ENCODE results near the gene AVPR2.

AVPR2 gene

GRCh38 chrX:153938226-153938786, 33.8 kb downstream of the AVPR2 start:
- Histone ChIP-seq H3K36me3 (ENCODE audit: low read depth) (peaks cover 6% of the 10 kb centered on the region), H3K9me3 (ENCODE audit: severe bottlenecking) (no peaks in the 10 kb centered on the region), H3K27me3 (ENCODE audit: insufficient read depth, poor library complexity, severe bottlenecking) (no peaks in the 10 kb centered on the region), H3K4me1 (ENCODE audit: insufficient read depth, poor library complexity, severe bottlenecking) (no peaks in the 10 kb centered on the region), H3K27ac (ENCODE audit: poor library complexity, severe bottlenecking) (no peak overlapping the region), H3K4me3 (ENCODE audit: severe bottlenecking) (no peak overlapping the region)
- no peak for ATAC-seq (ENCODE audit: low read depth)
- DNase-seq (ENCODE audit: low spot score), result no peak
- TF ChIP-seq, protein P1, sequence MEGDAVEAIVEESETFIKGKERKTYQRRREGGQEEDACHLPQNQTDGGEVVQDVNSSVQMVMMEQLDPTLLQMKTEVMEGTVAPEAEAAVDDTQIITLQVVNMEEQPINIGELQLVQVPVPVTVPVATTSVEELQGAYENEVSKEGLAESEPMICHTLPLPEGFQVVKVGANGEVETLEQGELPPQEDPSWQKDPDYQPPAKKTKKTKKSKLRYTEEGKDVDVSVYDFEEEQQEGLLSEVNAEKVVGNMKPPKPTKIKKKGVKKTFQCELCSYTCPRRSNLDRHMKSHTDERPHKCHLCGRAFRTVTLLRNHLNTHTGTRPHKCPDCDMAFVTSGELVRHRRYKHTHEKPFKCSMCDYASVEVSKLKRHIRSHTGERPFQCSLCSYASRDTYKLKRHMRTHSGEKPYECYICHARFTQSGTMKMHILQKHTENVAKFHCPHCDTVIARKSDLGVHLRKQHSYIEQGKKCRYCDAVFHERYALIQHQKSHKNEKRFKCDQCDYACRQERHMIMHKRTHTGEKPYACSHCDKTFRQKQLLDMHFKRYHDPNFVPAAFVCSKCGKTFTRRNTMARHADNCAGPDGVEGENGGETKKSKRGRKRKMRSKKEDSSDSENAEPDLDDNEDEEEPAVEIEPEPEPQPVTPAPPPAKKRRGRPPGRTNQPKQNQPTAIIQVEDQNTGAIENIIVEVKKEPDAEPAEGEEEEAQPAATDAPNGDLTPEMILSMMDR (IDR thresholded peaks at IDR 0.05; ENCODE audit: poor library complexity, severe bottlenecking), result no peak

DNA sequence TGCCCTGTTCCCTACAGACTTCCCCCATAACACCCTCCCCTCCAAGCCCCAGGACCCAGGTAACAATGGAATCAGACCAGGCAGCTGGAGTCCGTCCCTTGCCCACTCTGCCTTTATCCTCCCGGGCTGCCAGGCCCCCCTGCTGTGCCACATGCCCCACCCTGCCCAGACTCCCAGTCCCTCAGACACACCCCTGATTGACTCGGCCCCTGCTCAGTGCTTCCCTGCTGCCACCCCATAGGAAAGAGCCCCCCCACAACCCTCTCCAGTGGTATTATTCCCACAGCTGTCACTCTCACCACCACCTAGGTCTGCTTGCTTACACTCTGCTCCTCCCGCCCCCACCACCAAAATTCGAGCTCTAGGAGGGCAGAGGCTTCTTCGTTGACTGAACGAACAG, 35.1 kb downstream of the AVPR2 start:
- Histone ChIP-seq H3K27ac (ENCODE audit: poor library complexity, severe bottlenecking) (no peak overlapping the region), H3K4me1 (ENCODE audit: insufficient read depth, poor library complexity, severe bottlenecking) (no peaks in the 10 kb centered on the region), H3K4me3 (ENCODE audit: severe bottlenecking) (no peak overlapping the region), H3K9me3 (ENCODE audit: severe bottlenecking) (no peaks in the 10 kb centered on the region), H3K27me3 (ENCODE audit: insufficient read depth, poor library complexity, severe bottlenecking) (no peaks in the 10 kb centered on the region), H3K36me3 (ENCODE audit: low read depth) (no peaks in the 10 kb centered on the region)
- DNase-seq (ENCODE audit: low spot score), result no peak
- TF ChIP-seq, protein P1 (IDR thresholded peaks at IDR 0.05; ENCODE audit: poor library complexity, severe bottlenecking), result no peak
- ATAC-seq (ENCODE audit: low read depth), result no peak

GRCh38 chrX:153941336-153942252, 37.1 kb downstream of the AVPR2 start:
- Histone ChIP-seq H3K27me3 (ENCODE audit: insufficient read depth, poor library complexity, severe bottlenecking) (no peaks in the 10 kb centered on the region), H3K9me3 (ENCODE audit: severe bottlenecking) (no peaks in the 10 kb centered on the region), H3K4me3 (ENCODE audit: severe bottlenecking) (no peak overlapping the region), H3K4me1 (ENCODE audit: insufficient read depth, poor library complexity, severe bottlenecking) (no peaks in the 10 kb centered on the region), H3K36me3 (ENCODE audit: low read depth) (no peaks in the 10 kb centered on the region), H3K27ac (ENCODE audit: poor library complexity, severe bottlenecking) (no peak overlapping the region)
- no peak for ATAC-seq (ENCODE audit: low read depth)
- no peak for DNase-seq (ENCODE audit: low spot score)
- TF ChIP-seq, protein P1 (IDR thresholded peaks at IDR 0.05; ENCODE audit: poor library complexity, severe bottlenecking), result no peak

- DNase-seq (ENCODE audit: low spot score), result no peak
- no peaks in the 10 kb centered on the region for H3K9me3 ChIP-seq (ENCODE audit: severe bottlenecking)
- no peaks in the 10 kb centered on the region for H3K4me1 ChIP-seq (ENCODE audit: insufficient read depth, poor library complexity, severe bottlenecking)
- H3K27ac ChIP-seq (ENCODE audit: poor library complexity, severe bottlenecking), result no peak within 1 kb of the TSS
- ATAC-seq (ENCODE audit: low read depth), result no peak
- H3K36me3 ChIP-seq (ENCODE audit: low read depth), result peaks cover 6% of the 10 kb centered on the region; the same call in 1 of the 2 replicates
- TF ChIP-seq, protein P1 (IDR thresholded peaks at IDR 0.05; ENCODE audit: poor library complexity, severe bottlenecking), result no peak
- no peaks in the 10 kb centered on the region for H3K27me3 ChIP-seq (ENCODE audit: insufficient read depth, poor library complexity, severe bottlenecking)
- no peak within 1 kb of the TSS for H3K4me3 ChIP-seq (ENCODE audit: severe bottlenecking)
These were observed 39.8 kb downstream of the AVPR2 start, which contains the start of gene RENBP for GRCh38 chrX:153944140-153944799. RENBP (minus strand) TSS chrX:153944643; CDS start chrX:153944610, 33 bp downstream.

Measured in RWPE2 (cell line).